ENCODE results near the gene THRB.
"Not testable (repeated sequence)": the region's sequence is repeated elsewhere in the genome, so short reads cannot be mapped to it uniquely, and the experiment has no call there.

The THRB gene

GRCh38 chr3:24446032-24446431 lies 48.6 kb downstream of the THRB start:
- DNase-seq (ENCODE audit: low spot score), result no peak

GRCh38 chr3:24443476-24443875 lies 51.2 kb downstream of the THRB start:
- DNase-seq (ENCODE audit: low spot score), result no peak

- DNase-seq (ENCODE audit: low spot score), result no peak
These were observed 53.7 kb downstream of the THRB start for GRCh38 chr3:24440760-24441464.

- no peak for DNase-seq (ENCODE audit: low spot score)
These were observed 55.6 kb downstream of the THRB start for GRCh38 chr3:24439021-24439420.

- DNase-seq (ENCODE audit: low spot score), result no peak
These were observed 57.3 kb downstream of the THRB start for GRCh38 chr3:24437326-24437725.

- no peak for DNase-seq (ENCODE audit: low spot score)
These were observed 59.1 kb downstream of the THRB start for GRCh38 chr3:24435584-24435983.

GRCh38 chr3:24434651-24435050 lies 60.0 kb downstream of the THRB start:
- no peak for DNase-seq (ENCODE audit: low spot score)

- no peak for DNase-seq (ENCODE audit: low spot score)
These were observed 60.6 kb downstream of the THRB start for GRCh38 chr3:24433838-24434591.

GRCh38 chr3:24432989-24433388 lies 61.7 kb downstream of the THRB start:
- no peak for DNase-seq (ENCODE audit: low spot score)

GRCh38 chr3:24428481-24428880 lies 66.2 kb downstream of the THRB start:
- DNase-seq (ENCODE audit: low spot score), result no peak

- DNase-seq (ENCODE audit: low spot score), result no peak
These were observed 67.8 kb downstream of the THRB start for GRCh38 chr3:24426896-24427295.

- not testable (repeated sequence) for DNase-seq (ENCODE audit: low spot score)
These were observed 73.8 kb downstream of the THRB start for GRCh38 chr3:24420829-24421228.

GRCh38 chr3:24420224-24420623 lies 74.4 kb downstream of the THRB start:
- DNase-seq (ENCODE audit: low spot score), result no peak

- no peak for DNase-seq (ENCODE audit: low spot score)
These were observed 75.4 kb downstream of the THRB start for GRCh38 chr3:24419067-24419791.

GRCh38 chr3:24417730-24418129 lies 76.9 kb downstream of the THRB start:
- no peak for DNase-seq (ENCODE audit: low spot score)

GRCh38 chr3:24416224-24416623 lies 78.4 kb downstream of the THRB start:
- DNase-seq (ENCODE audit: low spot score), result no peak

GRCh38 chr3:24415824-24416223 lies 78.8 kb downstream of the THRB start:
- DNase-seq (ENCODE audit: low spot score), result no peak

- DNase-seq (ENCODE audit: low spot score), result not testable (repeated sequence)
These were observed 81.0 kb downstream of the THRB start for GRCh38 chr3:24413662-24414061.

GRCh38 chr3:24410860-24411259 lies 83.8 kb downstream of the THRB start:
- DNase-seq (ENCODE audit: low spot score), result no peak

GRCh38 chr3:24407980-24408680 lies 86.5 kb downstream of the THRB start:
- DNase-seq (ENCODE audit: low spot score), result no peak

GRCh38 chr3:24406900-24407299 lies 87.8 kb downstream of the THRB start:
- no peak for DNase-seq (ENCODE audit: low spot score)

- no peak for DNase-seq (ENCODE audit: low spot score)
These were observed 89.6 kb downstream of the THRB start for GRCh38 chr3:24405057-24405456.

Data from SW480 (cell line).